OCI-LY7 (cell line): ENCODE results near the gene RGPD5.
"Not testable (repeated sequence)": the region's sequence is repeated elsewhere in the genome, so short reads cannot be mapped to it uniquely, and the experiment has no call there.

Experiments used
- CTCF ChIP-seq: fragments of 200-600 bp; sonication (generic); conservative IDR thresholded peaks from 2 replicates; pipeline ENCODE4 v1.5.1; 2014; ENCODE audit warnings: mild to moderate bottlenecking, antibody characterized with exemption, low read length, moderate library complexity, mixed read lengths
- EZH2phosphoT487 ChIP-seq: fragments of 200-600 bp; sonication (generic); IDR thresholded peaks from 2 replicates; pipeline ENCODE4 v1.6.1; 2018; ENCODE audit warnings: low read depth, borderline replicate concordance, mild to moderate bottlenecking, mixed run types, antibody characterized with exemption, low read length, moderate library complexity, mixed read lengths

GRCh38 chr2:109791530-109792279 lies 2.4 kb upstream of the RGPD5 start:
- TF ChIP-seq CTCF, EZH2phosphoT487: not testable (repeated sequence)
